Neuronal stem cell (in vitro differentiated cells): ENCODE results near the gene BTLA.

ENCODE experiments used
- DNase-seq: peaks from one replicate; pipeline ENCODE4 v3.0.0-alpha.2; 2013; ENCODE audit warnings: low spot score
- H2AFZ ChIP-seq: one replicate; pipeline ENCODE4 v1.6.1; 2013; ENCODE audit warnings: mild to moderate bottlenecking, low read length, inconsistent platforms
- H2AK5ac ChIP-seq: 2 replicates; pipeline ENCODE4 v1.6.1; 2013; ENCODE audit warnings: low read depth, mild to moderate bottlenecking, inconsistent platforms, low read length, moderate library complexity, mixed read lengths
- H2BK120ac ChIP-seq: 2 replicates; pipeline ENCODE4 v1.6.1; 2013; ENCODE audit warnings: low read depth, mild to moderate bottlenecking, inconsistent platforms, low read length, moderate library complexity, mixed read lengths
- H2BK12ac ChIP-seq: one replicate; pipeline ENCODE4 v1.6.1; 2013; ENCODE audit warnings: low read length, inconsistent platforms
- H2BK15ac ChIP-seq: 2 replicates; pipeline ENCODE4 v1.6.1; 2013; ENCODE audit warnings: mild to moderate bottlenecking, low read length, inconsistent platforms, mixed read lengths
- H2BK5ac ChIP-seq: one replicate; pipeline ENCODE4 v1.6.1; 2013; ENCODE audit warnings: inconsistent platforms, mild to moderate bottlenecking, low read length, moderate library complexity
- H3K14ac ChIP-seq: one replicate; pipeline ENCODE4 v1.6.1; 2013; ENCODE audit warnings: low read length, inconsistent platforms
- H3K18ac ChIP-seq: 2 replicates; pipeline ENCODE4 v1.6.1; 2013; ENCODE audit warnings: low read length, inconsistent platforms
- H3K23ac ChIP-seq: 2 replicates; pipeline ENCODE4 v1.6.1; 2013; ENCODE audit warnings: low read depth, mild to moderate bottlenecking, mixed read lengths, low read length, inconsistent platforms; ENCODE audit not compliant: poor library complexity
- H3K27ac ChIP-seq: replicated peaks from 3 replicates; pipeline ENCODE4 v1.5.1; 2013; ENCODE audit warnings: low read length, inconsistent platforms
- H3K27me3 ChIP-seq, 3 experiments: 2 replicates each; pipeline ENCODE4 v1.6.1; 2013; ENCODE audit warnings: low read length in 3 of 3, mild to moderate bottlenecking in 2 of 3, inconsistent platforms in 1 of 3, low read depth in 1 of 3, mixed read lengths in 1 of 3, moderate library complexity in 1 of 3; ENCODE audit not compliant: control insufficient read depth in 3 of 3, insufficient read depth in 3 of 3
- H3K36me3 ChIP-seq, 2 donors: replicated peaks in 1 of 2; 2 replicates each; pipeline ENCODE4 v1.6.1; 2013; ENCODE audit warnings: low read length in 2 of 2; ENCODE audit not compliant: control insufficient read depth in 2 of 2, insufficient read depth in 2 of 2
- H3K4ac ChIP-seq: 2 replicates; pipeline ENCODE4 v1.6.1; 2013; ENCODE audit warnings: inconsistent platforms, mild to moderate bottlenecking, low read length, moderate library complexity
- H3K4me1 ChIP-seq, 2 donors: 1 replicate in 1 of 2; 2 replicates in 1 of 2; pipeline ENCODE4 v1.6.1; 2013; ENCODE audit warnings: low read length in 2 of 2, low read depth in 1 of 2; ENCODE audit not compliant: control insufficient read depth in 2 of 2, insufficient read depth in 1 of 2
- H3K4me2 ChIP-seq: one replicate; pipeline ENCODE4 v1.6.1; 2013; ENCODE audit warnings: mild to moderate bottlenecking, low read length, inconsistent platforms; ENCODE audit not compliant: insufficient read depth, poor library complexity, severe bottlenecking
- H3K4me3 ChIP-seq, 2 donors: 2 replicates each; pipeline ENCODE4 v1.5.1; 2013; ENCODE audit warnings: low read length in 2 of 2, mild to moderate bottlenecking in 2 of 2, inconsistent platforms in 1 of 2, moderate library complexity in 1 of 2
- H3K79me1 ChIP-seq: one replicate; pipeline ENCODE4 v1.6.1; 2013; ENCODE audit warnings: low read depth, mild to moderate bottlenecking, inconsistent platforms, low read length, moderate library complexity
- H3K9ac ChIP-seq: one replicate; pipeline ENCODE4 v1.6.1; 2013; ENCODE audit warnings: mild to moderate bottlenecking, low read depth, low read length, inconsistent platforms; ENCODE audit not compliant: poor library complexity
- H3K9me3 ChIP-seq, 2 donors: replicated peaks in 1 of 2; 2 replicates each; pipeline versions ENCODE3 to v1.6.1; 2013; ENCODE audit warnings: low read length in 2 of 2, mild to moderate bottlenecking in 2 of 2, inconsistent platforms in 1 of 2, low read depth in 1 of 2, mixed read lengths in 1 of 2, moderate library complexity in 1 of 2; ENCODE audit not compliant: control insufficient read depth in 2 of 2, insufficient read depth in 1 of 2
- H4K8ac ChIP-seq: one replicate; pipeline ENCODE4 v1.6.1; 2013; ENCODE audit warnings: low read depth, mild to moderate bottlenecking, inconsistent platforms, low read length, moderate library complexity
- H4K91ac ChIP-seq: one replicate; pipeline ENCODE4 v1.6.1; 2013; ENCODE audit warnings: low read length, low read depth, mild to moderate bottlenecking, inconsistent platforms; ENCODE audit not compliant: poor library complexity
- WGBS, 2 donors: extraction: QIAGEN DNeasy Blood & Tissue Kit; methylation state at CpG; one replicate each; pipeline ENCODE4 v1.1.7; 2013; ENCODE audit warnings: missing lambda C conversion rate in 2 of 2, mixed read lengths in 1 of 2; ENCODE audit not compliant: insufficient read length in 2 of 2, insufficient replicate concordance in 1 of 2; ENCODE audit errors: extremely low coverage in 2 of 2; 5-methylcytosine and 5-hydroxymethylcytosine counted together

Gene BTLA

DNA sequence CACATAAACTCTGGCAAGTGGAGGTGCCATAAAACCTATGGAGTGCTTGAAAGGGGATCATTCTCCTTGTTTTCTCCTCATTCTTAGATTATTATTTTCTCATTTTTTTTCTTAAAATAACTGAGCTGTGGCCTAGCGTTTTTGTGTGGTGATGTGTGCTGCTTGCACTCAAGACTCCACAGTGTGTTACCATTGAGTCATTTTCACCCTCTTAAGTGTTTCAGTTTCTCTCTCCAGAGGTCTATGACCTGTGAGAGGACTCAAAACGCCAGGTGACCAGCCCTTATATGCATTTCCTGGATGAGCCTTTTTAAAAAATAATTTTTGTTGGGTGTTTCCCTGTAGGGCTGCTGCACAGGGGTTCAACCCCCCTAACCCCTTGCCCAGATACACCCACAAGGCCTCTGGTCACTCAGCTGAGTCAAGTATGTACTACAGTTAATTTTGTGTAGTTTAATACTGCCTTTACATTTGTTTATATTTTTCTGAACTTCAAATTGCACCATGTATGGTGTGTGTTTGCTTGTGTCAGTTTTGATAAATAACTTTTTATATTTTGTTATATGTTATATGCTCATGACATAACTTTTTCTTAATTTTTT, 15.4 kb upstream of the BTLA start:
- Histone ChIP-seq H2BK120ac (no peak overlapping the region), H3K4me3 (no peak overlapping the region), H3K4ac (no peak overlapping the region), H2BK5ac (no peak overlapping the region), H3K27me3 (no peaks in the 10 kb centered on the region), H3K9ac (no peak overlapping the region), H3K36me3 (no peaks in the 10 kb centered on the region), H2BK12ac (no peak overlapping the region), H2AFZ (no peak overlapping the region), H3K27ac (no peak overlapping the region), H2BK15ac (no peak overlapping the region), H3K79me1 (no peaks in the 10 kb centered on the region), H3K14ac (no peak overlapping the region), H2AK5ac (no peak overlapping the region), H4K91ac (no peak overlapping the region), H3K9me3 (peaks cover 0 to 4% of the 10 kb centered on the region in 2 donors), H3K4me1 (no peaks in the 10 kb centered on the region), H3K23ac (no peak overlapping the region), H4K8ac (no peak overlapping the region), H3K4me2 (no peak overlapping the region), H3K18ac (no peak overlapping the region)
- no CpG with 5 or more reads among the region's 2 CpGs for WGBS, 2 donors
- no peak for DNase-seq

DNA sequence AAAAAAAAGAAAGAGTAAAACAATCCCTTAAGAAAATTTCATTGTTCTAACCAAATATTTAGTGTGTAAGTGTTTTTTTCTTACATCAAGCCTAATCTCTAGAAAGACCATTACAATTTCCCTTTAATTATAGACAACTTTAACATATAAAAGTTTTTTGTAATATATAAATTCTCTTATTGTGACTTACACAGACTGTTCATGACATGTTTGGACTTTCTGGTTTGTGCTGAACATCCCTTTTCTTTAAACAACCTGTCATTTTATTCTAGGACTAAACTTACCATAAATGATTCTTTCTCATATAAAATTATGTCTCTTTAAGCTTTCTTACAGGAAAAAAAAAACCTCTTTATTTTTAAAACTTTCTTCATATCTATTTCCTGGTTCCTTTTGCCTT, 13.0 kb upstream of the BTLA start:
- H3K4me3 ChIP-seq, result no peak overlapping the region
- H3K18ac ChIP-seq, result no peak overlapping the region
- no peak overlapping the region for H3K9ac ChIP-seq
- H3K27ac ChIP-seq, result no peak overlapping the region
- no peak overlapping the region for H3K4me2 ChIP-seq
- H2AK5ac ChIP-seq, result no peak overlapping the region
- no peak overlapping the region for H2BK120ac ChIP-seq
- no peaks in the 10 kb centered on the region for H3K79me1 ChIP-seq
- no peak overlapping the region for H4K91ac ChIP-seq
- H4K8ac ChIP-seq, result no peak overlapping the region
- H3K27me3 ChIP-seq, result no peaks in the 10 kb centered on the region
- H3K36me3 ChIP-seq, result no peaks in the 10 kb centered on the region
- no peak overlapping the region for H2AFZ ChIP-seq
- peak; percentile 11 for DNase-seq
- H3K4me1 ChIP-seq, result no peaks in the 10 kb centered on the region
- no peak overlapping the region for H2BK15ac ChIP-seq
- no peak overlapping the region for H2BK12ac ChIP-seq
- no peak overlapping the region for H3K14ac ChIP-seq
- no peak overlapping the region for H3K23ac ChIP-seq
- no peak overlapping the region for H3K4ac ChIP-seq
- no peak overlapping the region for H2BK5ac ChIP-seq
- peaks cover 4 to 5% of the 10 kb centered on the region in 2 donors for H3K9me3 ChIP-seq

DNA sequence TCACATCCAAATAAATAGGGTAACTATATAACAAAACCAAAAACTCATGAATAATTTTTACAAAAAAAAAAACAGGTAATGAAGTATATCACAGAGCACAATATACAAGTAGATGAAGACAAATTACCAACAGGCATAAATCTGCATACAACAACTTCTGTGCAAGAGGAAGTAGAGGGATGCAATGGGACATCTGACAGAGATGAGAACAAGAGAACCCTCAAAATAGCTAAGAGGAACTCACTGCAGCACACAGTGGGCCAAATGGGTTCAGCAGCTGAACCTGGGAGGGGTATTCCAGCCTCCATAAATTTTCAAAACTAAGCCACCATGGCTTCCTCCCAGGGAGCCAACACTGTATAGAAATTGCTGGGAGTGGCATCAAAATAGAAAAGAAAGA, 9.6 kb upstream of the BTLA start:
- H3K27me3 ChIP-seq, result peaks cover 0 to 3% (median 0%) of the 10 kb centered on the region in 3 experiments
- H2BK12ac ChIP-seq, result no peak overlapping the region
- no peaks in the 10 kb centered on the region for H3K4me1 ChIP-seq
- H3K36me3 ChIP-seq, result no peaks in the 10 kb centered on the region
- H4K91ac ChIP-seq, result no peak overlapping the region
- H2BK15ac ChIP-seq, result no peak overlapping the region
- H3K4me2 ChIP-seq, result no peak overlapping the region
- no peak overlapping the region for H4K8ac ChIP-seq
- H3K23ac ChIP-seq, result no peak overlapping the region
- DNase-seq, result no peak
- peaks cover 4 to 5% of the 10 kb centered on the region in 2 donors for H3K9me3 ChIP-seq
- H2AK5ac ChIP-seq, result no peak overlapping the region
- no peak overlapping the region for H3K27ac ChIP-seq
- H2AFZ ChIP-seq, result no peak overlapping the region
- H3K18ac ChIP-seq, result no peak overlapping the region
- no peak overlapping the region for H2BK120ac ChIP-seq
- H3K79me1 ChIP-seq, result no peaks in the 10 kb centered on the region
- no peak overlapping the region for H3K14ac ChIP-seq
- H3K4ac ChIP-seq, result no peak overlapping the region
- no peak overlapping the region for H3K9ac ChIP-seq
- H3K4me3 ChIP-seq, result no peak overlapping the region
- no peak overlapping the region for H2BK5ac ChIP-seq

DNA sequence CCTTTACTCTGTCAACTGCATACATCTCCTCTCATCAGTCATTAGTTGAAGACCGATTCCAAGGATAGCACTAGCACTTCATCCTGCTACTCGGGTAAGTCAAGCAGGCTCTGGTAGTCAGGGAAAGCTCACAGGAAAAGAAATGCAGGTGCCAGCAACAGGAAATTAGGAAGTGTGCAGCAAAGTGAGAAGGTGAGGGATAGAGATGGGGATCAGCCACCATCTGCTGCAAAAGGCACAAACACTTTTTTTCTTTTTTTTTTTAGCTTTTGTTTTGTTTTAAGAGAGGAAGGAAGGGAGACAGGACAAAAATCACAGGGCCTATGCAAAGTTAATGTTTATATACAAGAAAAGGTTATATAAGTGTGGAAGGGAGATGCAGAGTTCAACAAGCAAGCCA, 9.0 kb upstream of the BTLA start:
- Histone ChIP-seq H4K8ac (no peak overlapping the region), H2AK5ac (no peak overlapping the region), H3K14ac (no peak overlapping the region), H3K4ac (no peak overlapping the region), H3K4me3 (no peak overlapping the region), H2BK12ac (no peak overlapping the region), H2AFZ (no peak overlapping the region), H3K9me3 (peaks cover 4 to 5% of the 10 kb centered on the region in 2 donors), H3K9ac (no peak overlapping the region), H3K79me1 (no peaks in the 10 kb centered on the region), H3K4me1 (no peaks in the 10 kb centered on the region), H4K91ac (no peak overlapping the region), H3K27me3 (peaks cover 0 to 3% (median 0%) of the 10 kb centered on the region in 3 experiments), H2BK5ac (no peak overlapping the region), H3K18ac (no peak overlapping the region), H2BK120ac (no peak overlapping the region), H3K36me3 (no peaks in the 10 kb centered on the region), H2BK15ac (no peak overlapping the region), H3K23ac (no peak overlapping the region), H3K27ac (no peak overlapping the region), H3K4me2 (no peak overlapping the region)
- no peak for DNase-seq
- no CpG with 5 or more reads among the region's 2 CpGs for WGBS, 2 donors
